WTC11 (cell line): ENCODE results near the gene ABCB1. TPM values are rescaled to one million over a fixed set of nuclear protein-coding genes. Genes with fewer than 3 reads are reported as not detected.

Experiments used
- ATAC-seq: fragments of 200-7000 bp; cut with Tn5 transposase; 2 replicates; pipeline ENCODE4 v1.10.0; 2021; ENCODE audit warnings: mild to moderate bottlenecking, moderate library complexity
- CTCF ChIA-PET: fragments of 300-600 bp; sonication (Branson Sonifier 250); formaldehyde crosslinking; loops from one replicate; lab custom pipeline; 2021; ENCODE audit warnings: antibody characterized with exemption; lab: Charles Lee
- POLR2A ChIA-PET: fragments of 350-600 bp; sonication (Branson Sonifier 250); formaldehyde crosslinking; loops from one replicate; lab custom pipeline; 2021; ENCODE audit warnings: antibody characterized with exemption; lab: Charles Lee
- DNase-seq: peaks from one replicate; pipeline ENCODE4 v3.0.0; 2021; ENCODE audit warnings: low spot score
- H3K27ac Mint-ChIP-seq: 2 replicates; pipeline ENCODE4 v1.8.0; 2021; ENCODE audit warnings: mixed read lengths
- H3K27me3 Mint-ChIP-seq: 2 replicates; pipeline ENCODE4 v1.8.0; 2021; ENCODE audit warnings: low read depth, mild to moderate bottlenecking, moderate library complexity, mixed read lengths
- H3K36me3 Mint-ChIP-seq: 2 replicates; pipeline ENCODE4 v1.8.0; 2021; ENCODE audit warnings: mixed read lengths
- H3K4me1 Mint-ChIP-seq: 2 replicates; pipeline ENCODE4 v1.8.0; 2022; ENCODE audit warnings: mixed read lengths
- H3K4me3 Mint-ChIP-seq: 2 replicates; pipeline ENCODE4 v1.8.0; 2021; ENCODE audit warnings: mild to moderate bottlenecking, moderate library complexity, mixed read lengths
- H3K9me3 Mint-ChIP-seq: 2 replicates; pipeline ENCODE4 v1.8.0; 2021; ENCODE audit warnings: mixed read lengths
- AR ChIP-seq: fragments of 250-450 bp; sonication (Bioruptor Pico); IDR thresholded peaks from 2 replicates; pipeline ENCODE4 v1.9.0; 2021; ENCODE audit warnings: mild to moderate bottlenecking
- ATF6 ChIP-seq: sonication (generic); formaldehyde crosslinking; IDR thresholded peaks from 2 replicates; pipeline ENCODE4 v1.8.1; 2023; ENCODE audit warnings: mild to moderate bottlenecking, missing genetic modification reagents
- ESRRA ChIP-seq: sonication (generic); formaldehyde crosslinking; IDR thresholded peaks from 2 replicates; pipeline ENCODE4 v1.8.1; 2022; ENCODE audit warnings: mild to moderate bottlenecking, missing genetic modification reagents, borderline replicate concordance
- GABPB1 ChIP-seq: sonication (generic); formaldehyde crosslinking; IDR thresholded peaks from 2 replicates; pipeline ENCODE4 v1.8.1; 2023; ENCODE audit warnings: mild to moderate bottlenecking, missing genetic modification reagents
- IRF1 ChIP-seq: sonication (generic); formaldehyde crosslinking; IDR thresholded peaks from 2 replicates; pipeline ENCODE4 v1.8.0; 2023; ENCODE audit warnings: missing genetic modification reagents
- IRF2 ChIP-seq: sonication (generic); formaldehyde crosslinking; IDR thresholded peaks from 2 replicates; pipeline ENCODE4 v1.8.0; 2022; ENCODE audit warnings: low read depth, missing genetic modification reagents, borderline replicate concordance
- MAX ChIP-seq: sonication (generic); formaldehyde crosslinking; IDR thresholded peaks from 2 replicates; pipeline ENCODE4 v1.8.0; 2022; ENCODE audit warnings: mild to moderate bottlenecking, missing genetic modification reagents
- MXD4 ChIP-seq: fragments of 250-450 bp; sonication (Bioruptor Pico); IDR thresholded peaks from 2 replicates; pipeline ENCODE4 v1.8.0; 2021; ENCODE audit warnings: mild to moderate bottlenecking, moderate library complexity, borderline replicate concordance
- RELA ChIP-seq: sonication (generic); formaldehyde crosslinking; IDR thresholded peaks from 2 replicates; pipeline ENCODE4 v1.8.1; 2022; ENCODE audit warnings: missing genetic modification reagents, mild to moderate bottlenecking, borderline replicate concordance
- RORB ChIP-seq: fragments of 250-450 bp; sonication (Bioruptor Pico); IDR thresholded peaks from 2 replicates; pipeline ENCODE4 v1.9.0; 2021; ENCODE audit warnings: mild to moderate bottlenecking
- SOX15 ChIP-seq: fragments of 250-450 bp; sonication (Bioruptor Pico); IDR thresholded peaks from 2 replicates; pipeline ENCODE4 v1.9.0; 2021; ENCODE audit warnings: mild to moderate bottlenecking
- ZNF263 ChIP-seq: sonication (generic); formaldehyde crosslinking; IDR thresholded peaks from 2 replicates; pipeline ENCODE4 v1.8.1; 2022; ENCODE audit warnings: low read depth, mild to moderate bottlenecking, moderate library complexity, missing genetic modification reagents
- ZNF532 ChIP-seq: fragments of 250-450 bp; sonication (Bioruptor Pico); IDR thresholded peaks from 2 replicates; pipeline ENCODE4 v1.9.0; 2021; ENCODE audit warnings: mild to moderate bottlenecking, borderline replicate concordance
- ZNF671 ChIP-seq: fragments of 250-450 bp; sonication (Bioruptor Pico); IDR thresholded peaks from 2 replicates; pipeline ENCODE4 v1.8.0; 2021; ENCODE audit warnings: mild to moderate bottlenecking
- ZSCAN18 ChIP-seq: fragments of 250-450 bp; sonication (Bioruptor Pico); IDR thresholded peaks from 2 replicates; pipeline ENCODE4 v2.1.2; 2022; ENCODE audit warnings: mild to moderate bottlenecking, moderate library complexity
- total RNA-seq: library from RNA; stranded (reverse); gene quantifications from 3 replicates; pipeline ENCODE4 v1.2.3, GENCODE V29; 2021

The ABCB1 gene
- total RNA-seq, 1 experiment from 2014 or later = 0.94 TPM

GRCh38 chr7:87456247-87456646 is 144.4 kb downstream of the ABCB1 start:
- no peak for DNase-seq
- H3K27me3 Mint-ChIP-seq = no peaks in the 10 kb centered on the region
- ATAC-seq = peak; percentile 41; the same call in 1 of the 2 replicates
- POLR2A ChIA-PET = no interaction called here
- H3K9me3 Mint-ChIP-seq = no peaks in the 10 kb centered on the region
- TF ChIP-seq ZSCAN18 (no peak), ZNF671 (CRISPR knock-in tag) (no peak), IRF2 (CRISPR knock-in tag) (no peak), AR (CRISPR knock-in tag) (no peak), RELA (CRISPR knock-in tag) (no peak), MAX (no peak), MXD4 (CRISPR knock-in tag) (no peak), ZNF532 (CRISPR knock-in tag) (no peak), RORB (CRISPR knock-in tag) (no peak), ESRRA (no peak), SOX15 (CRISPR knock-in tag) (no peak), IRF1 (CRISPR knock-in tag) (no peak), GABPB1 (no peak), ZNF263 (no peak), ATF6 (CRISPR knock-in tag) (no peak)
- peaks cover 12% of the 10 kb centered on the region for H3K4me1 Mint-ChIP-seq
- no peaks in the 10 kb centered on the region for H3K36me3 Mint-ChIP-seq
- no peak overlapping the region for H3K27ac Mint-ChIP-seq
- CTCF ChIA-PET = interaction anchor here (2.1 kb wide), 1 partner anchor 9 kb away, joined by 6 read pairs; no protein-coding TSS in a partner anchor
- no peak overlapping the region for H3K4me3 Mint-ChIP-seq

Other genes starting within 250 kb of the ABCB1 start
- gene ABCB4, start 125.2 kb downstream of the ABCB1 start, total RNA-seq = 0.71 to 1.2 TPM (median 1.1 TPM) in 3 replicates
- gene RUNDC3B, start 27.5 kb upstream of the ABCB1 start, total RNA-seq = 0.15 to 0.89 TPM (median 0.62 TPM) in 3 replicates